Measurements from ENCODE around the gene NECAB2. TPM values are rescaled to one million over a fixed set of nuclear protein-coding genes. Genes with fewer than 3 reads are reported as not detected.

The NECAB2 gene
- total RNA-seq, 1 donor from 2014 or later: not detected

DNA sequence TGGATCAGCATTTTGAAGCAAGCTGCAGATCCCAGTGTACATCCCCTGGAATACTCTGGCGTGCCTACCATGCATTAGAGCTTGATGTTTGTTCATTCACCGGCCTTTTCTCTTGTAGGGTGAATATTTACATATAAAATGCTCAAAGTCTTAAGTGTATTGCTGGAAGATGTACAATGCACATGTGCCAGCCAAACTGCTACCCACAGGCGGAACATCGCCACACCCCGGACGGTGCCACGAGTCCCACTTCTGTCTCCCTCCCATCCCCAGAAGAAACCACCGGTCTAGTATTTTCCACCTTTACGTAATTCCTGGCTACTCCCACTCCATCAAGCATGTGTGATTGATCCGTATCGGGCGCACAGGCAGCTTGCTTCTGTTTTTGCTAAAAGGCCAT, 70.4 kb downstream of the NECAB2 start:
- ATAC-seq (ENCODE audit: low read depth) (no peak), DNase-seq (no peak)
- ChIA-PET CTCF (no interaction called here), POLR2A (no interaction called here)
- H3K4me1 Mint-ChIP-seq: no peaks in the 10 kb centered on the region
- TF ChIP-seq, protein P1, sequence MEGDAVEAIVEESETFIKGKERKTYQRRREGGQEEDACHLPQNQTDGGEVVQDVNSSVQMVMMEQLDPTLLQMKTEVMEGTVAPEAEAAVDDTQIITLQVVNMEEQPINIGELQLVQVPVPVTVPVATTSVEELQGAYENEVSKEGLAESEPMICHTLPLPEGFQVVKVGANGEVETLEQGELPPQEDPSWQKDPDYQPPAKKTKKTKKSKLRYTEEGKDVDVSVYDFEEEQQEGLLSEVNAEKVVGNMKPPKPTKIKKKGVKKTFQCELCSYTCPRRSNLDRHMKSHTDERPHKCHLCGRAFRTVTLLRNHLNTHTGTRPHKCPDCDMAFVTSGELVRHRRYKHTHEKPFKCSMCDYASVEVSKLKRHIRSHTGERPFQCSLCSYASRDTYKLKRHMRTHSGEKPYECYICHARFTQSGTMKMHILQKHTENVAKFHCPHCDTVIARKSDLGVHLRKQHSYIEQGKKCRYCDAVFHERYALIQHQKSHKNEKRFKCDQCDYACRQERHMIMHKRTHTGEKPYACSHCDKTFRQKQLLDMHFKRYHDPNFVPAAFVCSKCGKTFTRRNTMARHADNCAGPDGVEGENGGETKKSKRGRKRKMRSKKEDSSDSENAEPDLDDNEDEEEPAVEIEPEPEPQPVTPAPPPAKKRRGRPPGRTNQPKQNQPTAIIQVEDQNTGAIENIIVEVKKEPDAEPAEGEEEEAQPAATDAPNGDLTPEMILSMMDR (IDR thresholded peaks at IDR 0.05): no peak
- no peaks in the 10 kb centered on the region for H3K36me3 Mint-ChIP-seq (ENCODE audit: low read depth)
- H3K9me3 Mint-ChIP-seq: peaks cover 3% of the 10 kb centered on the region
- intact Hi-C loops (cut with micrococcal nuclease): no loop called here
- no peak overlapping the region for H3K4me3 Mint-ChIP-seq
- H3K27me3 Mint-ChIP-seq: peaks cover 11% of the 10 kb centered on the region
- no peak overlapping the region for H3K27ac Mint-ChIP-seq

DNA sequence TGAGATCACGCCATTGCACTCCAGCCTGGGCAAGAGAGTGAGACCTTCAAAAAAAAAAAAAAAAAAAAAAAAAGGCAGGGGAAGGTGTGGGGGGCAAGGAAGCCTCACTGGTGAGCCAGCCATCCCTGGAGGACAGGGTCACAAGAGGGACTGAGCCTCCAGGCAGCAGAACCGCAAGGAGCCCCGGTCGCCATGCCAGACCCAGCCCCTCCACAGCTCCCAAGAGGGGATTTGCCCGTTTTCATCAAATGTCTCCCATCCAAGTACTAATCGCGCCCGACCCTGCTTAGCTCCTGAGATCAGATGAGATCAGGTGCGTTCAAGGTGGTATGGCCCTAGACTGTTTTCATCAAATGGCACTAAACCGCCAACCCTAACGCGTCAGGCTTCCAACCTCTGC, 71.7 kb downstream of the NECAB2 start:
- no peaks in the 10 kb centered on the region for H3K36me3 Mint-ChIP-seq (ENCODE audit: low read depth)
- no peaks in the 10 kb centered on the region for H3K4me1 Mint-ChIP-seq
- ATAC-seq (ENCODE audit: low read depth) (no peak), DNase-seq (no peak)
- TF ChIP-seq, protein P1 (IDR thresholded peaks at IDR 0.05): no peak
- peaks cover 3% of the 10 kb centered on the region for H3K9me3 Mint-ChIP-seq
- intact Hi-C loops (cut with micrococcal nuclease): no loop called here
- CTCF ChIA-PET: no interaction called here
- H3K27ac Mint-ChIP-seq: no peak overlapping the region
- no peak overlapping the region for H3K4me3 Mint-ChIP-seq
- POLR2A ChIA-PET: no interaction called here
- peaks cover 24% of the 10 kb centered on the region for H3K27me3 Mint-ChIP-seq

DNA sequence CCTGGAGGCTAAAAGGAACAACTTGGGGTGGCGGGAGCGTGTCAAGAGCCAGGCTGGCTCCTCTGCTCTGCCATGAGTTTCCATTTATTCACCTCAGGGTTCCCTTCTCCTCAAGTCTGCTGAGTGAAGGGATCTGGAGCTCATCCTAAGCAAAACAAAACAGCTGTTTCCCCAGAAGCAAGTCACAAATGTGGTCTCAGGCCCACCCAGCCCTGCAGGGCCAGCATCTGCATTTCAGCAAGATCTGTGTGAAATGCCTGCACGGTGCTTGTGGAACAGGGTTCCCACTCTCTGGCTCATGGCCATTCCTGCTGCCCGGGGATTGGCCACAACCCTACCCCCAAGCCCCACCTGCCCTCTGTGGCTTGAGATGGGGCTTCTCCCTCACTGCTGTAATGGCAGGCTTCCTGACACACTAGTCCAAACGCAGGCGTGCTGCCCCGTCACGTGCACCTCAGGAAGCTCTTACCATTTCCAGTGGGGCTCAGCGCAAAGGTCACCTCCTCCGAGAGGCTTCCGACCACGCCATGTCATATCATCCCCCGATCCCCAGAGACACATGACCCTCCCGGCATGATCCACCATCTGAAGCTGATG, 72.3 kb downstream of the NECAB2 start:
- peaks cover 3% of the 10 kb centered on the region for H3K9me3 Mint-ChIP-seq
- TF ChIP-seq, protein P1 (IDR thresholded peaks at IDR 0.05): no peak
- intact Hi-C loops (cut with micrococcal nuclease): no loop called here
- H3K27ac Mint-ChIP-seq: no peak overlapping the region
- no peaks in the 10 kb centered on the region for H3K4me1 Mint-ChIP-seq
- POLR2A ChIA-PET: no interaction called here
- CTCF ChIA-PET: no interaction called here
- DNase-seq (no peak), ATAC-seq (ENCODE audit: low read depth) (no peak)
- H3K36me3 Mint-ChIP-seq (ENCODE audit: low read depth): no peaks in the 10 kb centered on the region
- H3K27me3 Mint-ChIP-seq: peaks cover 24% of the 10 kb centered on the region
- H3K4me3 Mint-ChIP-seq: no peak overlapping the region

DNA sequence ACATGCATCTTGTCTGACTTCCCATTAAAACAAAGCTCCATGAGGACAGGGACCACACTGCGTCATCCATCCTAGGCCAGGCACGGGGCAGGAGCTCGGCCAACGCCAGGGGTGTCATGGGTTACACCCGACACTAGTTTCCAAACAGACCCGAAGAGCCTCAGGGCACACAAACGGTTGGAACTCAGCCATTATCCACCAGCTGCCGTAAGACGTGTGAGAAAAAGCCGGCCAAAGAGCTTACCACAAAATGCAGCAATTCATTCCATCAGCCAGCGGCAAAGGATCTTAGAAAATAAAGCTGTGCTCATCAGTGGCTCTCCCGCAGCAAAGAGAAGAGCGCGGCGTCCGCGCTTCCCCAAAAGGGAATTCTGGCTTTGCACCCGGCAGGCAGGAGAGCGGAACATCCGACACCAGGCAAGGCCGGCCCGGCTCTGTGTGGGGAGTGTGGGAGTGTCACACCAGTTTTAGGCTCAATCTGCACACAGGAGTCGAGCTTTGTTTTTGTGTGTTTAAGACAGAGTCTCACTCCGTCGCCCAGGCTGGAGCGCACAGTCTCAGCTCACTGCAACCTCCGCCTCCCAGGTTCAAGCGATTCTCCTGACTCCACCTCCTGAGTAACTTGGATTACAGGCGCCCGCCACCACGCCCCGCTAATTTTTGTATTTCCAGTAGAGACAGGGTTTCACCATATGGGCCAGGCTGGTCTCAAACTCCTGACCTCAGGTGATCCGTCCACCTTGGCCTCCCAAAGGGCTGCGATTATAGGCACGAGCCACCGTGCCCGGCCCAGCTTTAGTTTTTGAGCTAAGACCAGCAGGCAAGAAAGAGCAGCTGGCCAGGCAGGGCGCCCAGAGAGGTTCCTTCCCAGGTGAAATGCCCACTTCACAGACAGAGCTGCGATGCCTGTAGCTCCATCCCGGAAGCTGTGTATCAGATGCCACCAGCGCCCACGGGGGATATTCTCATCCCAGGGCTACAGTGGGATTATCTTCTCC, 73.1 kb downstream of the NECAB2 start:
- Mint-ChIP-seq H3K36me3 (ENCODE audit: low read depth) (no peaks in the 10 kb centered on the region), H3K9me3 (no peaks in the 10 kb centered on the region)

GRCh38 chr16:84041881-84042280, 73.8 kb downstream of the NECAB2 start:
- no peak for ATAC-seq (ENCODE audit: low read depth)
- Mint-ChIP-seq H3K36me3 (ENCODE audit: low read depth) (no peaks in the 10 kb centered on the region), H3K27me3 (peaks cover 24% of the 10 kb centered on the region), H3K9me3 (no peaks in the 10 kb centered on the region), H3K4me1 (no peaks in the 10 kb centered on the region), H3K4me3 (no peak overlapping the region), H3K27ac (no peak overlapping the region)
- intact Hi-C loops (cut with micrococcal nuclease): no loop called here
- TF ChIP-seq, protein P1 (IDR thresholded peaks at IDR 0.05): no peak
- ChIA-PET CTCF (no interaction called here), POLR2A (no interaction called here)
- DNase-seq: no peak

More for the DNA sequence above, 73.1 kb downstream of the NECAB2 start:
- DNase-seq (no peak), ATAC-seq (ENCODE audit: low read depth) (no peak)
- Mint-ChIP-seq H3K4me3 (no peak overlapping the region), H3K27me3 (peaks cover 24% of the 10 kb centered on the region), H3K4me1 (no peaks in the 10 kb centered on the region), H3K27ac (no peak overlapping the region)
- TF ChIP-seq, protein P1 (IDR thresholded peaks at IDR 0.05): no peak
- intact Hi-C loops (cut with micrococcal nuclease): no loop called here
- ChIA-PET CTCF (no interaction called here), POLR2A (no interaction called here)

Data from activated B cell treated with CpG ODN at 0.5 μM for 24 hours (primary cell).